SKM-1 (cell line): ENCODE results near the gene UBASH3B.
"Not testable (repeated sequence)": the region's sequence is repeated elsewhere in the genome, so short reads cannot be mapped to it uniquely, and the experiment has no call there.

ENCODE experiments used
- DNase-seq: peaks from one replicate; lab custom pipeline; 2025; ENCODE audit not compliant: unreplicated experiment; lab: John Stamatoyannopoulos, UW

UBASH3B gene

GRCh38 chr11:122843281-122844141, 188.0 kb downstream of the UBASH3B start:
- DNase-seq, result no peak

GRCh38 chr11:122847466-122847865, 191.9 kb downstream of the UBASH3B start:
- no peak for DNase-seq

- DNase-seq, result no peak
Observed at GRCh38 chr11:122848186-122848585, 192.7 kb downstream of the UBASH3B start.

- DNase-seq, result no peak
Observed at GRCh38 chr11:122850076-122850631, 194.6 kb downstream of the UBASH3B start.

GRCh38 chr11:122851366-122851966, 195.9 kb downstream of the UBASH3B start:
- DNase-seq, result no peak

- DNase-seq, result no peak
Observed at GRCh38 chr11:122852074-122852795, 196.7 kb downstream of the UBASH3B start.

- DNase-seq, result no peak
Observed at GRCh38 chr11:122852796-122853160, 197.3 kb downstream of the UBASH3B start.

GRCh38 chr11:122853261-122853660, 197.7 kb downstream of the UBASH3B start:
- DNase-seq, result no peak

GRCh38 chr11:122853971-122854446, 198.5 kb downstream of the UBASH3B start:
- peak; percentile 36 for DNase-seq

GRCh38 chr11:122861631-122862030, 206.1 kb downstream of the UBASH3B start:
- no peak for DNase-seq

- DNase-seq, result no peak
Observed at GRCh38 chr11:122862091-122862490, 206.6 kb downstream of the UBASH3B start.

- not testable (repeated sequence) for DNase-seq
Observed at GRCh38 chr11:122863154-122863553, 207.6 kb downstream of the UBASH3B start.

- peak; percentile 27 for DNase-seq
Observed at GRCh38 chr11:122863704-122864326, 208.3 kb downstream of the UBASH3B start.
